HepG2 (cell line): ENCODE measurements around the gene TRIO. TPM values are rescaled to one million over a fixed set of nuclear protein-coding genes. Genes with fewer than 3 reads are reported as not detected.

Experiments
- ATAC-seq: fragments of 200-7000 bp; cut with Tn5 transposase; 3 replicates; pipeline ENCODE4 v1.9.1; 2020; ENCODE audit warnings: mild to moderate bottlenecking, moderate library complexity
- BruUV-seq: library from RNA; stranded (reverse); fragments of 400-500 nt; replicated peaks from 2 replicates; lab custom pipeline; 2021; lab: Mats Ljungman, UMichigan
- CTCF ChIA-PET: fragments of 300-600 bp; formaldehyde crosslinking; extraction: SDS; loops from one replicate; lab custom pipeline; 2021; ENCODE audit warnings: low total read pairs, inconsistent platforms, low intra/inter-chr PET ratio; lab: Yijun Ruan, JAX
- POLR2A ChIA-PET: fragments of 350-600 bp; sonication (Branson Sonifier 250); formaldehyde crosslinking; loops from one replicate; lab custom pipeline; 2020; ENCODE audit warnings: antibody characterized with exemption, inconsistent platforms; lab: Yijun Ruan, JAX
- DNase-seq: peaks from one replicate; pipeline ENCODE4 v3.0.0-alpha.2; 2015; ENCODE audit warnings: low spot score
- FAIRE-seq: peaks from 3 replicates; lab custom pipeline; 2011; peaks lifted over from hg19 to GRCh38; lab: Jason Lieb, UNC
- H2AFZ ChIP-seq: one replicate; pipeline ENCODE4 v1.6.1; 2011; ENCODE audit warnings: low read length, inconsistent platforms
- H3K27ac ChIP-seq: fragments of 300-600 bp; 3 replicates; pipeline ENCODE4 v1.8.0; 2011; ENCODE audit warnings: mixed run types, mild to moderate bottlenecking, mixed read lengths, low read length, inconsistent platforms; ENCODE audit not compliant: insufficient read depth; ENCODE audit errors: extremely low read length
- H3K27me3 ChIP-seq, 2 experiments: fragments of 200-600 bp in 1 of 2; 2 replicates in 1 of 2; 3 replicates in 1 of 2; pipeline versions ENCODE4 v1.6.0 to v1.8.0; 2011; ENCODE audit warnings: low read length in 2 of 2, mild to moderate bottlenecking in 2 of 2, moderate library complexity in 2 of 2, inconsistent platforms in 1 of 2; ENCODE audit not compliant: insufficient read depth in 2 of 2, control insufficient read depth in 1 of 2
- H3K36me3 ChIP-seq, 2 experiments: fragments of 200-600 bp in 1 of 2; replicated peaks in 1 of 2; 2 replicates in 1 of 2; 3 replicates in 1 of 2; pipeline versions ENCODE4 v1.5.1 to v1.8.0; 2011; ENCODE audit warnings: low read length in 2 of 2, inconsistent platforms in 1 of 2; ENCODE audit not compliant: insufficient read depth in 2 of 2, control insufficient read depth in 1 of 2
- H3K4me1 ChIP-seq: 2 replicates; pipeline ENCODE4 v1.5.1; 2012; ENCODE audit warnings: low read length, inconsistent platforms; ENCODE audit not compliant: insufficient read depth
- H3K4me2 ChIP-seq: 2 replicates; pipeline ENCODE4 v1.6.0; 2011; ENCODE audit warnings: low read depth, low read length, inconsistent platforms
- H3K4me3 ChIP-seq, 3 experiments: fragments of 200-600 bp in 1 of 3; sonication (generic), shearing (Covaris generic) in 1 of 3; replicated peaks in 1 of 3; 2 replicates each; pipeline ENCODE4 v1.5.1; 2011 to 2016; ENCODE audit warnings: low read length in 3 of 3, inconsistent platforms in 2 of 3, low read depth in 2 of 3, mild to moderate bottlenecking in 2 of 3, control low read depth in 1 of 3, mixed read lengths in 1 of 3; ENCODE audit not compliant: insufficient read depth in 1 of 3
- H3K79me2 ChIP-seq: one replicate; pipeline ENCODE4 v1.6.1; 2011; ENCODE audit warnings: low read length, inconsistent platforms; ENCODE audit not compliant: insufficient read depth
- H3K9ac ChIP-seq: 2 replicates; pipeline ENCODE4 v1.6.0; 2011; ENCODE audit warnings: mild to moderate bottlenecking, low read depth, low read length, inconsistent platforms; ENCODE audit not compliant: insufficient read depth
- H3K9me3 ChIP-seq: 2 replicates; pipeline ENCODE4 v1.5.1; 2012; ENCODE audit warnings: mild to moderate bottlenecking, low read length
- H4K20me1 ChIP-seq: 2 replicates; pipeline ENCODE4 v1.6.0; 2011; ENCODE audit warnings: inconsistent platforms, mild to moderate bottlenecking, low read length, moderate library complexity; ENCODE audit not compliant: insufficient read depth
- AKAP8 ChIP-seq: sonication (generic); formaldehyde crosslinking; IDR thresholded peaks from 2 replicates; pipeline ENCODE4 v1.5.1; 2020; ENCODE audit warnings: mild to moderate bottlenecking, missing genetic modification reagents
- ATF1 ChIP-seq: IDR thresholded peaks from 2 replicates; pipeline ENCODE4 v1.6.1; 2016; ENCODE audit warnings: mild to moderate bottlenecking, control low read depth
- CCDC6 ChIP-seq: sonication (generic); formaldehyde crosslinking; IDR thresholded peaks from 2 replicates; pipeline ENCODE4 v1.8.1; 2022; ENCODE audit warnings: mild to moderate bottlenecking, missing genetic modification reagents, moderate library complexity
- CENPX ChIP-seq: sonication (generic); formaldehyde crosslinking; IDR thresholded peaks from 2 replicates; pipeline ENCODE4 v1.9.0; 2021; ENCODE audit warnings: mild to moderate bottlenecking, missing genetic modification reagents, moderate library complexity
- EED ChIP-seq: sonication (generic); formaldehyde crosslinking; IDR thresholded peaks from 2 replicates; pipeline ENCODE4 v1.5.0; 2020; ENCODE audit warnings: mild to moderate bottlenecking, missing genetic modification reagents
- ETV6 ChIP-seq: sonication (generic); formaldehyde crosslinking; conservative IDR thresholded peaks from 2 replicates; pipeline ENCODE4 v1.4.0; 2020; ENCODE audit warnings: missing genetic modification reagents
- FLYWCH1 ChIP-seq: sonication (generic); formaldehyde crosslinking; IDR thresholded peaks from 2 replicates; pipeline ENCODE4 v1.8.1; 2023; ENCODE audit warnings: mild to moderate bottlenecking, missing genetic modification reagents
- HDAC6 ChIP-seq: fragments of 200-600 bp; sonication (generic); IDR thresholded peaks from 2 replicates; pipeline ENCODE4 v1.7.0; 2017; ENCODE audit warnings: mild to moderate bottlenecking, antibody characterized with exemption, low read length, low read depth
- HOXA3 ChIP-seq: sonication (generic); formaldehyde crosslinking; IDR thresholded peaks from 2 replicates; pipeline ENCODE4 v1.5.0; 2020; ENCODE audit warnings: missing genetic modification reagents
- NFRKB ChIP-seq: fragments of 450-650 bp; IDR thresholded peaks from 2 replicates; pipeline ENCODE4 v1.6.1; 2017
- TGIF2 ChIP-seq: IDR thresholded peaks from 2 replicates; pipeline ENCODE4 v1.6.1; 2016; ENCODE audit warnings: control low read depth, missing compliant biosample characterization
- XRCC5 ChIP-seq: fragments of 200-400 bp; formaldehyde crosslinking; optimal IDR thresholded peaks from 2 replicates; pipeline ENCODE3; 2017; ENCODE audit warnings: mild to moderate bottlenecking, low read length
- ZMAT3 ChIP-seq: sonication (generic); formaldehyde crosslinking; conservative IDR thresholded peaks from 2 replicates; pipeline ENCODE4 v1.7.0; 2021; ENCODE audit warnings: missing genetic modification reagents
- ZNF20 ChIP-seq: sonication (generic); formaldehyde crosslinking; IDR thresholded peaks from 2 replicates; pipeline ENCODE4 v1.4.0; 2020; ENCODE audit warnings: mild to moderate bottlenecking, moderate library complexity, missing genetic modification reagents
- ZNF253 ChIP-seq: sonication (generic); formaldehyde crosslinking; IDR thresholded peaks from 2 replicates; pipeline ENCODE4 v1.8.0; 2022; ENCODE audit warnings: mild to moderate bottlenecking, missing genetic modification reagents, borderline replicate concordance
- ZNF615 ChIP-seq: sonication (generic); formaldehyde crosslinking; IDR thresholded peaks from 2 replicates; pipeline ENCODE4 v1.5.0; 2020; ENCODE audit warnings: mild to moderate bottlenecking, missing genetic modification reagents, borderline replicate concordance
- ZNF670 ChIP-seq: sonication (generic); formaldehyde crosslinking; IDR thresholded peaks from 2 replicates; pipeline ENCODE4 v1.8.0; 2022; ENCODE audit warnings: mild to moderate bottlenecking, missing genetic modification reagents, borderline replicate concordance
- ZNF703 ChIP-seq: sonication (generic); formaldehyde crosslinking; IDR thresholded peaks from 2 replicates; pipeline ENCODE4 v1.5.1; 2020; ENCODE audit warnings: missing genetic modification reagents, mild to moderate bottlenecking, moderate library complexity, borderline replicate concordance
- ZNF709 ChIP-seq: sonication (generic); formaldehyde crosslinking; IDR thresholded peaks from 2 replicates; pipeline ENCODE4 v1.5.0; 2020; ENCODE audit warnings: mild to moderate bottlenecking, missing genetic modification reagents
- ZSCAN30 ChIP-seq: sonication (generic); formaldehyde crosslinking; IDR thresholded peaks from 2 replicates; pipeline ENCODE4 v1.5.0; 2020; ENCODE audit warnings: mild to moderate bottlenecking, missing genetic modification reagents
- WGBS: methylation state at CpG from one replicate; pipeline ENCODE4 v1.1.6; 2017; ENCODE audit warnings: low lambda C conversion rate; 5-methylcytosine and 5-hydroxymethylcytosine counted together
- in situ Hi-C: cut with HindIII; loops from 2 replicates; pipeline ENCODE4 v1.10.0; 2017; ENCODE audit warnings: low pct_unique_long_range_greater_than_20kb; ENCODE audit not compliant: extremely low pct_ligation_motif_present
- intact Hi-C: fragments of 100-400 bp; cut with micrococcal nuclease; formaldehyde crosslinking; loops from one replicate; pipeline ENCODE4 v1.10.0; 2022; ENCODE audit not compliant: unreplicated experiment
- polyA plus RNA-seq, 8 experiments: library from polyadenylated mRNA; depleted of rRNA in 3 of 8; stranded (reverse) in 7 of 8; unstranded in 1 of 8; fragments of >200 nt; fragmentation: Illumina TruSeq in 4 of 8; extraction: Trizol in 4 of 8; gene quantifications; 2 replicates each; pipeline versions ENCODE4 v1.2.1 to v1.2.3, GENCODE V29; 2011 to 2016; ENCODE audit warnings: low read depth in 4 of 8, missing spikeins in 1 of 8, mixed read lengths in 1 of 8; ENCODE audit not compliant: insufficient read depth in 1 of 8
- total RNA-seq, 5 experiments: library from RNA; depleted of rRNA; stranded (reverse); fragments of >200 nt; fragmentation: Illumina TruSeq; extraction: Trizol; gene quantifications; 2 replicates each; pipeline ENCODE4 v1.2.3, GENCODE V29; 2016; ENCODE audit warnings: low read depth in 1 of 5
- TF ChIP-seq, protein P1 (sequence below): sonication (generic); formaldehyde crosslinking; IDR thresholded peaks from 2 replicates; pipeline ENCODE4 v1.8.0; 2022; ENCODE audit warnings: low read depth, missing genetic modification reagents
- TF ChIP-seq, protein P2 (sequence below): sonication (generic); formaldehyde crosslinking; IDR thresholded peaks from 2 replicates; pipeline ENCODE4 v1.4.0; 2020; ENCODE audit warnings: missing genetic modification reagents

The TRIO gene
- total and polyA plus RNA-seq, 2 of the 13 experiments (the other 11 are each of a cell fraction or from before 2014, with no cell fraction given), result 45.2 to 45.9 TPM

DNA sequence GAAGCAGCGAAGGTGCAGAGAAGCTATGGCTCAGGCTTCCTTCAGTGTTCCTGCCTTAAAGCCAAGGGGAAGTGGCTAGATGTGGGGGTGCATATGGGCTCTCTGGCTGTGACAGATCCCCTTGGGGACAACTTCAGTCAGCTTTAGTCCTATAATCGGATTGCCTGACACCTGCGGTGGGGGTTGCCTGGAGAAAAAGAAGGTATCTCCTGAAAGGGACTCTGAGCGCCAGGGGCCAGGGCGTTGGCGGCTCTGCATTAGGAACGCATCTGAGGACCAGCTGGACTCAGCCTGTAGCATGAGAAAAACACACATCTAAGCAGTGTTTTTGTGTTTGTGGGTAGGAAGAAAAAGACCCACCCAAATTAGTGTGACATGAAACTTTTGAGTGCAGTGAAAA lies 354.2 kb downstream of the TRIO start (continued):
- TF ChIP-seq, protein P1, sequence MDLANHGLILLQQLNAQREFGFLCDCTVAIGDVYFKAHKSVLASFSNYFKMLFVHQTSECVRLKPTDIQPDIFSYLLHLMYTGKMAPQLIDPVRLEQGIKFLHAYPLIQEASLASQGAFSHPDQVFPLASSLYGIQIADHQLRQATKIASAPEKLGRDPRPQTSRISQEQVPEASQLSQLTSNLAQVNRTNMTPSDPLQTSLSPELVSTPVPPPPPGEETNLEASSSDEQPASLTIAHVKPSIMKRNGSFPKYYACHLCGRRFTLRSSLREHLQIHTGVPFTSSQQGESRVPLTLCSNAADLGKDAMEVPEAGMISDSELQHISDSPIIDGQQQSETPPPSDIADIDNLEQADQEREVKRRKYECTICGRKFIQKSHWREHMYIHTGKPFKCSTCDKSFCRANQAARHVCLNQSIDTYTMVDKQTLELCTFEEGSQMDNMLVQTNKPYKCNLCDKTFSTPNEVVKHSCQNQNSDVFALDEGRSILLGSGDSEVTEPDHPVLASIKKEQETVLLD (CRISPR knock-in tag), result no peak
- no peak for TF ChIP-seq EED (CRISPR knock-in tag)
- TF ChIP-seq NFRKB, result no peak
- TF ChIP-seq ZMAT3 (CRISPR knock-in tag), result no peak
- no peak for TF ChIP-seq TGIF2 (CRISPR knock-in tag)
- TF ChIP-seq ZSCAN30 (CRISPR knock-in tag), result no peak
- no peak for TF ChIP-seq ATF1 (CRISPR knock-in tag)
- no peak for TF ChIP-seq ZNF709 (CRISPR knock-in tag)
- no peak for TF ChIP-seq HOXA3 (CRISPR knock-in tag)
- no peak for TF ChIP-seq ZNF670

DNA sequence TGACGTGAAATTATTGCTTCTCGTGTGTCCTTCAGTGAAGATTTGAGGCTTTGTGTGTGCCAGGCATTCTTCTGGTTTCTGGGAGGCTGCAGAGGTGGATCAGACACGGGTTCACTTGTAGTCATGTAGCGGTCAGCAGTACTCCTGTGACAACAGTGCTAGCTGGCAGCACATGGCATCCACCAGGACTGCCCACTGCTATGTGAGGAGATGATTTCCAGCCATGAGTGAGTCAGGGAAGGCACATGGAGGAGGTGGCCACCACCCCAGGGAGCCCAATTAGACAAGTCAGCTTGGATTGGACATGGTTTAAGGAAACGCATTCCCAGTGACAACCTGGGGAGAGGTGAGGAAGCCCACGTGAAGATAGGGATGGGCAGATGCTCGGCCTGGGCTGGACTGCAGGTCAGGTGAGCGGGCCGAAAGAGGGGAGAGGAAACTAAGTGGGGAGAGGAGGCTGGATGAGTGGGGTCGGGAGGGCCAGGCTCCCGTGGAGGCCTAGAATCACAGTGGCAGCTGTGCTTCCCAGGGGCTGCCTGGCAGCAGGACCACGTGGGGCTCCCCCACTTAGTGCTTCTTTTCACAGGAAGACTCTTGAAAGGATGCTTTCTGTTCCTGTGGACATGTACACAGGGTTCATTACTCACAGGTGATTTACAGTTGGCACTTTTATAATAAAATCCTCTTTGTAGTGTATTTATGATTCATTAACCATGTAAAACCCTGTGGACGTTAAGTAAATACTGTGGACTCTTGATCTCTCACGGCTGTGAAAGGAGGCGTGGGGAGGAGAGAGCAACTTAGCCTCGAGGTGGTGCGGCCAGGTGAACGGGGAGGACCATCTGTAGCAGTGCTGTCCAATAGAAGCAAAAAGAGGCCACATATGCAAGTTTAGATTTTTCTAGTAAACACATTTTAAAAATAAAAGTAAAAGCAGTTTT lies 358.5 kb downstream of the TRIO start:
- Histone ChIP-seq H2AFZ (no peak overlapping the region), H3K9ac (no peak overlapping the region)
- no TSS peak for BruUV-seq

More for the DNA sequence above, 358.5 kb downstream of the TRIO start:
- CTCF ChIA-PET, result no interaction called here
- intact Hi-C loops, result no loop called here
- H3K4me1 ChIP-seq, result no peaks in the 10 kb centered on the region
- FAIRE-seq (no peak), ATAC-seq (no peak)
- no peak overlapping the region for H3K4me2 ChIP-seq
- H3K36me3 ChIP-seq, result peaks cover 30 to 50% of the 10 kb centered on the region in 2 experiments
- no peak for TF ChIP-seq ZNF253 (CRISPR knock-in tag)
- no peak for TF ChIP-seq XRCC5
- no peak for TF ChIP-seq CENPX (CRISPR knock-in tag)
- TF ChIP-seq AKAP8 (CRISPR knock-in tag), result no peak
- TF ChIP-seq HDAC6, result no peak
- TF ChIP-seq CCDC6, result no peak
- TF ChIP-seq ZNF615 (CRISPR knock-in tag), result no peak
- no peak for TF ChIP-seq ZNF703 (CRISPR knock-in tag)
- no peak for TF ChIP-seq FLYWCH1 (CRISPR knock-in tag)
- TF ChIP-seq, protein P2, sequence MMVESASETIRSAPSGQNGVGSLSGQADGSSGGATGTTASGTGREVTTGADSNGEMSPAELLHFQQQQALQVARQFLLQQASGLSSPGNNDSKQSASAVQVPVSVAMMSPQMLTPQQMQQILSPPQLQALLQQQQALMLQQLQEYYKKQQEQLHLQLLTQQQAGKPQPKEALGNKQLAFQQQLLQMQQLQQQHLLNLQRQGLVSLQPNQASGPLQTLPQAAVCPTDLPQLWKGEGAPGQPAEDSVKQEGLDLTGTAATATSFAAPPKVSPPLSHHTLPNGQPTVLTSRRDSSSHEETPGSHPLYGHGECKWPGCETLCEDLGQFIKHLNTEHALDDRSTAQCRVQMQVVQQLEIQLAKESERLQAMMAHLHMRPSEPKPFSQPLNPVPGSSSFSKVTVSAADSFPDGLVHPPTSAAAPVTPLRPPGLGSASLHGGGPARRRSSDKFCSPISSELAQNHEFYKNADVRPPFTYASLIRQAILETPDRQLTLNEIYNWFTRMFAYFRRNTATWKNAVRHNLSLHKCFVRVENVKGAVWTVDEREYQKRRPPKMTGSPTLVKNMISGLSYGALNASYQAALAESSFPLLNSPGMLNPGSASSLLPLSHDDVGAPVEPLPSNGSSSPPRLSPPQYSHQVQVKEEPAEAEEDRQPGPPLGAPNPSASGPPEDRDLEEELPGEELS (CRISPR knock-in tag), result no peak
- TF ChIP-seq ZNF20 (CRISPR knock-in tag), result no peak
- TF ChIP-seq ETV6 (CRISPR knock-in tag), result no peak
- TF ChIP-seq, all 625 proteins: peak for 0
- DNase-seq, result no peak
- Histone ChIP-seq H3K79me2 (no peaks in the 10 kb centered on the region), H3K9me3 (no peaks in the 10 kb centered on the region), H3K4me3 (no peak overlapping the region), H3K27ac (no peak overlapping the region), H4K20me1 (no peaks in the 10 kb centered on the region), H3K27me3 (no peaks in the 10 kb centered on the region)
- in situ Hi-C loops, result no loop called here
- POLR2A ChIA-PET, result no interaction called here
- 93% methylated on average over 18 of the region's 18 CpGs for WGBS
